Measurements from ENCODE around the gene DIAPH2. TPM values are rescaled to one million over a fixed set of nuclear protein-coding genes. Genes with fewer than 3 reads are reported as not detected.

Gene DIAPH2
- total RNA-seq, 4 donors from 2014 or later: 41.8 to 64.5 (median 54.5) TPM

- H3K27me3 ChIP-seq: no peaks in the 10 kb centered on the region
- H3K4me3 ChIP-seq: no peak overlapping the region
- no peak for TF ChIP-seq POLR2A (IDR thresholded peaks at IDR 0.05; ENCODE audit: low read depth)
- TF ChIP-seq POLR2AphosphoS5 (IDR thresholded peaks at IDR 0.05): no peak
- no peak for TF ChIP-seq EP300 (IDR thresholded peaks at IDR 0.05)
- no peaks in the 10 kb centered on the region for H3K36me3 ChIP-seq
- intact Hi-C loops (cut with DNase I): no loop called here
- no peak for DNase-seq (ENCODE audit: extremely low spot score)
- 79% methylated on average over 1 of the region's 1 CpG for WGBS
- no peaks in the 10 kb centered on the region for H3K9me3 ChIP-seq
- no peaks in the 10 kb centered on the region for H3K4me1 ChIP-seq
- no peak overlapping the region for H3K27ac ChIP-seq (replicated peaks in 1 of 4)
Measured at GRCh38 chrX:97070346-97070745, 385.7 kb downstream of the DIAPH2 start.

DNA sequence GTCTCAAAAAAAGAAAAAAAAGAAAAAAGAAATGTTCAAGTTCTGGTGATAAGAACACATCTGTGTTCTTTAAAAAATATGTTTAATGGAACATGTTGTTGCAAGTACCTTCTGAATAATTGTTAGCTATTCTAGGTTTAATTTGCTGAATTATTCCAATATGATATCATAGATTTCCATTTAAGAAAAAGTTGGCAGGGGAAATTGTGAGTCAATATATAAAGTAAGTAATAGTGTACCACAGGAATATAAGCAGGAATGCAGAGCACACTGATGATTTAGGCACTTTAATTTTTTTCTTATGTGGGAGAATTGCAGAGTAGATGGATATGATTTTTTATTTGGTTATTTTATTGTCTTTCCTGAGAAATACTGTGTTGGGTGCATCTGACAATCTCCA, 389.8 kb downstream of the DIAPH2 start:
- intact Hi-C loops (cut with DNase I): no loop called here
- Histone ChIP-seq H3K36me3 (no peaks in the 10 kb centered on the region), H3K27me3 (peaks cover 0 to 4% (median 0%) of the 10 kb centered on the region in 4 donors), H3K9me3 (no peaks in the 10 kb centered on the region), H3K4me3 (no peak overlapping the region), H3K27ac (replicated peaks in 1 of 4) (no peak overlapping the region), H3K4me1 (no peaks in the 10 kb centered on the region)
- TF ChIP-seq POLR2A (IDR thresholded peaks at IDR 0.05; ENCODE audit: low read depth) (no peak), EP300 (IDR thresholded peaks at IDR 0.05) (no peak), POLR2AphosphoS5 (IDR thresholded peaks at IDR 0.05) (no peak)
- TF ChIP-seq, protein P1, sequence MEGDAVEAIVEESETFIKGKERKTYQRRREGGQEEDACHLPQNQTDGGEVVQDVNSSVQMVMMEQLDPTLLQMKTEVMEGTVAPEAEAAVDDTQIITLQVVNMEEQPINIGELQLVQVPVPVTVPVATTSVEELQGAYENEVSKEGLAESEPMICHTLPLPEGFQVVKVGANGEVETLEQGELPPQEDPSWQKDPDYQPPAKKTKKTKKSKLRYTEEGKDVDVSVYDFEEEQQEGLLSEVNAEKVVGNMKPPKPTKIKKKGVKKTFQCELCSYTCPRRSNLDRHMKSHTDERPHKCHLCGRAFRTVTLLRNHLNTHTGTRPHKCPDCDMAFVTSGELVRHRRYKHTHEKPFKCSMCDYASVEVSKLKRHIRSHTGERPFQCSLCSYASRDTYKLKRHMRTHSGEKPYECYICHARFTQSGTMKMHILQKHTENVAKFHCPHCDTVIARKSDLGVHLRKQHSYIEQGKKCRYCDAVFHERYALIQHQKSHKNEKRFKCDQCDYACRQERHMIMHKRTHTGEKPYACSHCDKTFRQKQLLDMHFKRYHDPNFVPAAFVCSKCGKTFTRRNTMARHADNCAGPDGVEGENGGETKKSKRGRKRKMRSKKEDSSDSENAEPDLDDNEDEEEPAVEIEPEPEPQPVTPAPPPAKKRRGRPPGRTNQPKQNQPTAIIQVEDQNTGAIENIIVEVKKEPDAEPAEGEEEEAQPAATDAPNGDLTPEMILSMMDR (IDR thresholded peaks at IDR 0.05): no peak
- no peak for DNase-seq (ENCODE audit: extremely low spot score)

GRCh38 chrX:97089116-97089515, 404.5 kb downstream of the DIAPH2 start:
- no peaks in the 10 kb centered on the region for H3K27me3 ChIP-seq
- no peak for DNase-seq (ENCODE audit: extremely low spot score)
- TF ChIP-seq, protein P1 (IDR thresholded peaks at IDR 0.05): no peak
- no peak for TF ChIP-seq EP300 (IDR thresholded peaks at IDR 0.05)
- TF ChIP-seq POLR2AphosphoS5 (IDR thresholded peaks at IDR 0.05): no peak
- TF ChIP-seq POLR2A (IDR thresholded peaks at IDR 0.05; ENCODE audit: low read depth): no peak
- 86% methylated on average over 1 of the region's 1 CpG for WGBS
- H3K36me3 ChIP-seq: no peaks in the 10 kb centered on the region
- no peaks in the 10 kb centered on the region for H3K4me1 ChIP-seq
- intact Hi-C loops (cut with DNase I): no loop called here
- H3K4me3 ChIP-seq: no peak overlapping the region
- no peak overlapping the region for H3K27ac ChIP-seq (replicated peaks in 1 of 4)
- H3K9me3 ChIP-seq: no peaks in the 10 kb centered on the region

GRCh38 chrX:97096385-97096784, 411.7 kb downstream of the DIAPH2 start:
- TF ChIP-seq, protein P1 (IDR thresholded peaks at IDR 0.05): no peak
- TF ChIP-seq POLR2AphosphoS5 (IDR thresholded peaks at IDR 0.05) (no peak), EP300 (IDR thresholded peaks at IDR 0.05) (no peak), POLR2A (IDR thresholded peaks at IDR 0.05; ENCODE audit: low read depth) (no peak)
- H3K27ac ChIP-seq (replicated peaks in 1 of 4): no peak overlapping the region
- 41% methylated on average over 2 of the region's 2 CpGs for WGBS
- peaks cover 0 to 9% (median 2%) of the 10 kb centered on the region in 4 donors for H3K36me3 ChIP-seq
- no peak overlapping the region for H3K4me3 ChIP-seq
- H3K9me3 ChIP-seq: no peaks in the 10 kb centered on the region
- peaks cover 0 to 9% (median 0%) of the 10 kb centered on the region in 4 donors for H3K27me3 ChIP-seq
- DNase-seq (ENCODE audit: extremely low spot score): no peak
- no peaks in the 10 kb centered on the region for H3K4me1 ChIP-seq
- intact Hi-C loops (cut with DNase I): no loop called here

DNA sequence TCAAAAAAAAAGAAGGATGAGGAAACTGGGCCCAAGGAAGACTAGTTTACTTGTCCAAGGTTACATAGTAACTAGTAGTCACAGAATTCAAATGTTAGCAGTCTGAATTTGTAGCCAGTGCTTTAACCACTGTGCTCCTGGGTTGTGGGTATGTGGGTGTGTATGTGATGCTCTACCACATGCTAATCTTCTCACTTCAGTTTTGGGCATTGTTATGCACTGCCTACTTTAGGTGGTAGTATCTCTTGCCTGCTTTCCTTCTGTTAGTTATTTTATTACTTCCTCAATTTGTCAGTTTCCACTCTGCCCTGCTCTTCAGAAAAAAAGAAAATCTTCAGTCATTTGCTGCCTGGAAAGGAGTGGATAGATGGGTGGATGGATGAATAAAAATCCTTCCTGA, 418.3 kb downstream of the DIAPH2 start:
- DNase-seq (ENCODE audit: extremely low spot score): no peak
- no peak overlapping the region for H3K27ac ChIP-seq (replicated peaks in 1 of 4)
- intact Hi-C loops (cut with DNase I): no loop called here
- H3K4me1 ChIP-seq: no peaks in the 10 kb centered on the region
- H3K36me3 ChIP-seq: peaks cover 0 to 9% (median 2%) of the 10 kb centered on the region in 4 donors
- TF ChIP-seq, protein P1 (IDR thresholded peaks at IDR 0.05): no peak
- TF ChIP-seq EP300 (IDR thresholded peaks at IDR 0.05): no peak
- TF ChIP-seq POLR2A (IDR thresholded peaks at IDR 0.05; ENCODE audit: low read depth): no peak
- no peak for TF ChIP-seq POLR2AphosphoS5 (IDR thresholded peaks at IDR 0.05)
- no peak overlapping the region for H3K4me3 ChIP-seq
- H3K9me3 ChIP-seq: no peaks in the 10 kb centered on the region
- peaks cover 0 to 7% (median 0%) of the 10 kb centered on the region in 4 donors for H3K27me3 ChIP-seq

Data from esophagus muscularis mucosa (tissue), 4 donors.